SH-SY5Y (cell line): ENCODE data around the gene TMEM192.

Source experiments
- GATA2 ChIP-seq: IDR thresholded peaks from 2 replicates; pipeline ENCODE4 v1.6.1; 2011; ENCODE audit warnings: mild to moderate bottlenecking, low read depth, low read length
- GATA3 ChIP-seq: IDR thresholded peaks from 2 replicates; pipeline ENCODE4 v1.6.1; 2011; ENCODE audit warnings: low read depth, mild to moderate bottlenecking, low read length, moderate library complexity

DNA sequence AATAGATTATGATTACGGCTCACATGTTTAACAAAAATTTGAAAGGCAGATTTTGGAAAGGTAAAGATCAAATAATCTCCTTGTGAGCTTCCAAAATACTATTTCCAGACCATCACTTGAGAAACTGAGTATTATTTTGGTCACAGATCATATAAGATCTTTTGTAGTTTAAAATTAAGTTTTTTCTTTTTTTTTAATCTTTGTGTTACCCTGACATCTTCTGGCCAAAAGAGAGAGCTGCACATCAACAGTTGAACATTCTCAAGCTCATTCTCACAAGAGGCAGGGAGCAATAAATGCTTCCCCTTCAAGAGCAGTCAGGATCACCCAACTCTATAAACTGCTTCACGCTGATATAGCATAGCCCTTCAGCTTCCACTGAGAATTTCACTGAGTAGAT is 15.9 kb downstream of the TMEM192 start:
- TF ChIP-seq GATA2: no peak
- no peak for TF ChIP-seq GATA3
